NCI-H446 treated with DMSO at 0.1 percent for 48 hours (cell line): ENCODE data around the gene TCHH.

Experiments
- DNase-seq: peaks from one replicate; lab custom pipeline; 2025; lab: John Stamatoyannopoulos, UW

The TCHH gene

DNA sequence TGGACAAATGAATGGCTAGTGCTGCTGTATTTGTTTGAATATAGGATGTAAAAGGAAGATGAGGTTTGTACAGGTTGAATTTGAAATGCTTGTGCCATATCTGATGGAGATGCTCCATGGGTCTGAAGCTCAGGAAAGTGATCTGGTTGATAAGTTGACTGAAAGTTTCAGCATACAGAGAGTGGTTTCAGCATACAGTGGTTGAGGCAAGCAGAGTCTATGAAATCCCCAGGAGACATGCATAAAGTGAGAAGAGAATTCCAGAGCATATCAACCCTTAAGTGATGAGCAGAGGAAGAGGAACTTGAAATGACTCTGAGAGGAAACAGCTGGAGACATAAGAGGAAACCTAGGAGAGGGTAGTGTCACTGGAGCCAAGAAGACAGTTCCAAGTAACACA is 48.1 kb downstream of the TCHH start:
- no peak for DNase-seq

DNA sequence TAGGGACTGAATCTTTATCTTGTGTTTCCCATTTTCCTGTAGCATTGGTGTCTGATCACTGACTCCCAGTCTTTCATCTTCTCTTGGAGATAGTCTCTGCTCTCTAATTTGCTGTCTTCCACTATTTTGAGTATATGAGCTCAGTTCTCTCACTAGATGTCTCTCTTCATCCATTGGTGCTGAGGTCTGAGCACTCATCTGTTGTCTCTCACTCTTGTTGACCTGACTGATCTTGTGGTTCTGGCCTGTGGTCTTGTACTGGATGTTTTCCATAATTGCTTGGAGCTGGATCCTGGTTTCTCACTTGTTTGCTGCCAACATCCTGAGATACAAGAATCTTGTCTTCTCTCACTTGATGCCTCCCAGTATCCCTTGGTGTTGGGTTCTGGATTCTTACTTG is 53.3 kb downstream of the TCHH start:
- no peak for DNase-seq
